GM12891 (cell line): ENCODE results near the gene AGRN.

Experiments used
- POLR2A ChIP-seq: IDR thresholded peaks from 2 replicates; pipeline ENCODE4 v1.6.1; 2011; ENCODE audit warnings: low read depth, low read length, control low read depth
- POLR2AphosphoS5 ChIP-seq: IDR thresholded peaks from 2 replicates; pipeline ENCODE4 v1.6.1; 2011; ENCODE audit warnings: low read depth, low read length, control low read depth
- TAF1 ChIP-seq: IDR thresholded peaks from 2 replicates; pipeline ENCODE4 v1.6.1; 2011; ENCODE audit warnings: low read depth, low read length, control low read depth

DNA sequence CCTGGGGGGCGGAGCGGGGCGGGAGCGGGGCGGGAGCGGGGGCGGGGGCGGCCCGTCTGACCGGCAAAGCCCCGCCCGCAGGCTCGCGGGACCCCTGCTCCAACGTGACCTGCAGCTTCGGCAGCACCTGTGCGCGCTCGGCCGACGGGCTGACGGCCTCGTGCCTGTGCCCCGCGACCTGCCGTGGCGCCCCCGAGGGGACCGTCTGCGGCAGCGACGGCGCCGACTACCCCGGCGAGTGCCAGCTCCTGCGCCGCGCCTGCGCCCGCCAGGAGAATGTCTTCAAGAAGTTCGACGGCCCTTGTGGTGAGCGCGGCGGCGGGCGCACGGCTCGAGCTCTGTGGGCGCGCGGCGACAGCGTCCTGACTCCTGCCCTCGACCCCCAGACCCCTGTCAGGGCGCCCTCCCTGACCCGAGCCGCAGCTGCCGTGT, 21.2 kb downstream of the AGRN start:
- no peak for TF ChIP-seq POLR2A
- TF ChIP-seq POLR2AphosphoS5, result no peak
- no peak for TF ChIP-seq TAF1
